GM19455 (cell line): Measurements from ENCODE around the gene HELZ2.
A peak's percentile ranks its signal among the peaks of the same experiment; 100 is the strongest.
"Not testable (repeated sequence)": the region's sequence is repeated elsewhere in the genome, so short reads cannot be mapped to it uniquely, and the experiment has no call there.

Source experiments
- ATAC-seq: cut with Tn5 transposase; IDR thresholded peaks from one replicate; pipeline ENCODE4 v1.9.1; 2021; ENCODE audit not compliant: unreplicated experiment

The HELZ2 gene

GRCh38 chr20:63580796-63581461, 6.9 kb upstream of the HELZ2 start:
- no peak for ATAC-seq

GRCh38 chr20:63579017-63579694, 5.1 kb upstream of the HELZ2 start:
- no peak for ATAC-seq

- no peak for ATAC-seq
These were observed 4.4 kb upstream of the HELZ2 start for GRCh38 chr20:63578224-63579016.

- no peak for ATAC-seq
These were observed 3.4 kb upstream of the HELZ2 start for GRCh38 chr20:63577317-63577894.

GRCh38 chr20:63576311-63576710, 2.3 kb upstream of the HELZ2 start:
- no peak for ATAC-seq

GRCh38 chr20:63574829-63575743, 1.0 kb upstream of the HELZ2 start:
- ATAC-seq, result no peak

- no peak for ATAC-seq
These were observed 350 bp downstream of the HELZ2 start for GRCh38 chr20:63573647-63574131.

GRCh38 chr20:63572788-63573646, 1.0 kb downstream of the HELZ2 start:
- ATAC-seq, result no peak

GRCh38 chr20:63572071-63572787, 1.8 kb downstream of the HELZ2 start:
- no peak for ATAC-seq

- not testable (repeated sequence) for ATAC-seq
These were observed 3.0 kb downstream of the HELZ2 start for GRCh38 chr20:63571087-63571478.

- no peak for ATAC-seq
These were observed 3.6 kb downstream of the HELZ2 start for GRCh38 chr20:63570281-63571086.

- no peak for ATAC-seq
These were observed 4.8 kb downstream of the HELZ2 start for GRCh38 chr20:63568986-63569949.

GRCh38 chr20:63568170-63568981, 5.7 kb downstream of the HELZ2 start:
- ATAC-seq, result no peak

GRCh38 chr20:63567386-63568169, 6.5 kb downstream of the HELZ2 start:
- ATAC-seq, result peak; percentile 61

- ATAC-seq, result no peak
These were observed 7.0 kb downstream of the HELZ2 start for GRCh38 chr20:63567136-63567385.
